MCF 10A (cell line): ENCODE data around the gene UBXN4. TPM values are rescaled to one million over a fixed set of nuclear protein-coding genes. Genes with fewer than 3 reads are reported as not detected.
A peak's percentile ranks its signal among the peaks of the same experiment; 100 is the strongest.
"Not testable (repeated sequence)": the region's sequence is repeated elsewhere in the genome, so short reads cannot be mapped to it uniquely, and the experiment has no call there.

ENCODE experiments used
- BruUV-seq: library from RNA; stranded (reverse); fragments of 400-500 nt; replicated peaks from 2 replicates; lab custom pipeline; 2021; lab: Mats Ljungman, UMichigan
- CTCF ChIA-PET: fragments of 300-600 bp; sonication (Branson Sonifier 250); formaldehyde crosslinking; extraction: SDS; loops from one replicate; lab custom pipeline; 2021; ENCODE audit warnings: antibody characterized with exemption, inconsistent platforms; lab: Yijun Ruan, JAX
- POLR2A ChIA-PET: fragments of 300-600, 350-650 bp; sonication (Branson Sonifier 250); formaldehyde crosslinking; extraction: SDS; loops from one replicate; lab custom pipeline; 2020; ENCODE audit warnings: antibody characterized with exemption, inconsistent platforms; lab: Yijun Ruan, JAX
- DNase-seq: peaks from one replicate; pipeline ENCODE4 v3.0.0-alpha.2; 2018; ENCODE audit not compliant: unreplicated experiment
- H3K27ac Mint-ChIP-seq: one replicate; pipeline ENCODE4 v1.8.0; 2022; ENCODE audit warnings: mild to moderate bottlenecking, low read depth, mixed read lengths; ENCODE audit not compliant: unreplicated experiment
- H3K27me3 Mint-ChIP-seq: one replicate; pipeline ENCODE4 v1.8.0; 2022; ENCODE audit warnings: mixed read lengths; ENCODE audit not compliant: insufficient read depth, unreplicated experiment
- H3K36me3 Mint-ChIP-seq: one replicate; pipeline ENCODE4 v1.8.0; 2022; ENCODE audit warnings: mild to moderate bottlenecking, moderate library complexity, mixed read lengths; ENCODE audit not compliant: insufficient read depth, unreplicated experiment
- H3K4me1 Mint-ChIP-seq: one replicate; pipeline ENCODE4 v1.8.0; 2022; ENCODE audit warnings: mixed read lengths; ENCODE audit not compliant: insufficient read depth, unreplicated experiment
- H3K4me3 Mint-ChIP-seq: one replicate; pipeline ENCODE4 v1.8.0; 2022; ENCODE audit warnings: mild to moderate bottlenecking, moderate library complexity, mixed read lengths; ENCODE audit not compliant: unreplicated experiment
- H3K9me3 Mint-ChIP-seq: one replicate; pipeline ENCODE4 v1.8.0; 2022; ENCODE audit warnings: mixed read lengths; ENCODE audit not compliant: unreplicated experiment
- CTCF ChIP-seq: fragments of 200-600 bp; IDR thresholded peaks from one replicate; pipeline ENCODE4 v1.8.0; 2022; ENCODE audit warnings: antibody characterized with exemption, mild to moderate bottlenecking; ENCODE audit not compliant: unreplicated experiment
- intact Hi-C: fragments of 100-400 bp; cut with micrococcal nuclease; formaldehyde crosslinking; loops from 2 replicates; pipeline ENCODE4 v1.14.1; 2022
- total RNA-seq: library from RNA; stranded (reverse); gene quantifications from 2 replicates; pipeline ENCODE4 v1.2.3, GENCODE V29; 2022

UBXN4 gene
- total RNA-seq, 1 experiment from 2014 or later = 79.0 TPM

DNA sequence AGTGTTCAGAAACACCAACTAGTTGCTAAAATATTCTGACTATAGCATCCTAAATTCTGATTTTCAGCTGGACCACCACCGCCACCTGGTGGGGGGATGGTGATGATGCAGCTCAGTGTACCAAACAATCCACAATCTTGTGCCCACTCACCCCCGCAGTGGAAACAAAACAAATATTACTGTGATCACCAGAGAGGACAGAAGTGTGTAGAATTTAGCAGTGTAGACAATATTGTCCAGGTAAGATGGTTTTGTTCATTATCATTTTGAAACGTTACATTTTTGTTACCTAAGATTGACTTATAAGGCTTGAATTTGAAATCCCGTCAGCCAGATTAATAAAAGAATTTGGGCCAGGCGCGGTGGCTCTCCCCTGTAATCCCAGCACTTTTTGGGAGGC lies 31.7 kb upstream of the UBXN4 start:
- ChIA-PET POLR2A (interaction anchor here (0.6 to 0.7 kb wide), 2 partner anchors 706 to 721 kb away, joined by 3 read pairs; no protein-coding TSS in a partner anchor), CTCF (interaction anchor here (0.5 to 6.5 kb wide), 37 partner anchors 10 to 1231 kb away, joined by 3 to 106 read pairs (median 4); no protein-coding TSS in a partner anchor)
- intact Hi-C loops = loop anchor here (1.0 to 2.0 kb wide), 3 partner anchors 179 to 706 kb away; partner anchors contain the start of genes R3HDM1 and ZRANB3
- Mint-ChIP-seq H3K4me1 (no peaks in the 10 kb centered on the region), H3K36me3 (peaks cover 19% of the 10 kb centered on the region), H3K27ac (peak overlapping the region; percentile 3), H3K9me3 (no peaks in the 10 kb centered on the region), H3K4me3 (no peak overlapping the region), H3K27me3 (no peaks in the 10 kb centered on the region)
- peak; percentile 62 for DNase-seq
- no TSS peak for BruUV-seq
- peak; percentile 86 for TF ChIP-seq CTCF

DNA sequence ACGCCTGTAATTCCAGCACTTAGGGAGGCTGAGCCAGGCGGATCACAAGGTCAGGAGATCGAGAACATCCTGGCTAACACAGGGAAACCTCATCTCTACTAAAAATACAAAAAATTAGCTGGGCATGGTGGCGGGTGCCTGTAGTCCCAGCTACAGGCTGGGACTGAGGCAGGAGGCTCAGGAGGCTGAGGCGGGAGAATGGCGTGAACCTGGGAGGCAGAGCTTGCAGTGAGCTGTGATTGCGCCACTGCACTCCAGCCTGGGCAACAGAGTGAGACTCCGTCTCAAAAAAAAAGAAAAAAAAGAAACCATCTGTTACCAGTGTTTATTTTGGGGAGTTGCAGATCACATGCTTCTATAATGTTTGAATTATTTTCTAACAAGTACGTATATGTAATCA lies 26.6 kb upstream of the UBXN4 start:
- H3K4me1 Mint-ChIP-seq, DNase-seq, H3K27me3 Mint-ChIP-seq, intact Hi-C loops, H3K9me3 Mint-ChIP-seq, BruUV-seq, H3K4me3 Mint-ChIP-seq, POLR2A ChIA-PET, H3K27ac Mint-ChIP-seq: not testable (repeated sequence)
- CTCF ChIA-PET = interaction anchor here (0.7 kb wide), 2 partner anchors 48 to 83 kb away, joined by 3 read pairs; no protein-coding TSS in a partner anchor
- peaks cover 41% of the 10 kb centered on the region for H3K36me3 Mint-ChIP-seq

DNA sequence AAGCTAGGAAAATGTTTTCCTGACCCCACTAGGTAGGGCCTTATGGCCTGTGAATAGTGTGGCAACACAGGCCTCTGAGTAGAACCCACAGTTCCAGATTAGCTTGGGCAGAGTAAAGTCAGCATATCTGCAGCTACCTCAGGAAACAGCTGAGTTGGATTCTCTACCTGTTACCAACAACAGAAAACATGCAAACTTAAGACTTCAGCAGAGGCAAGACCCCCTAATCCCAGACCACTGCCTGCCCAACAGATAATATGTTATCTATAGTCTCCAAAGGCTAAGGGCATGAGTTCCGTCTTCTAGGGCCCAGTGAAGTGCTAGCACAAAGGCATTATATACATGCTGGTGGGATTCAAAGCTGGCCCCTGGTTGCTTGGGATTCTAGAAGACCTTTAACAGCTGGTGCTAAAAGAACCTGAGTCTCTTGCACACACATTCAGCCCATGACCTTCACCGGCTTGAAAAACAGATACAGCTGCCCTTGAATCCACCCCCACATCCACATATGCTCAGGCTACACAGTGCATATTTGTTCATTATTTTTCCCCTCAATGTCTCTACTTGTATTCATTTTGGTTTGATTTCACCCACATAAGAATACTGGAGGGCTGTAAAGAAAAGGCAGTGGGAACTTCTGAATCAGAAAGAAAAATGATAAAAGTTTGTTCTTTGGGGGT lies 13.5 kb upstream of the UBXN4 start:
- Mint-ChIP-seq H3K4me1 (no peaks in the 10 kb centered on the region), H3K27me3 (no peaks in the 10 kb centered on the region), H3K36me3 (peaks cover 26% of the 10 kb centered on the region), H3K4me3 (no peak overlapping the region), H3K9me3 (no peaks in the 10 kb centered on the region), H3K27ac (no peak overlapping the region)
- TF ChIP-seq CTCF = no peak
- intact Hi-C loops = no loop called here
- ChIA-PET POLR2A (interaction anchor here (1.0 kb wide), 1 partner anchor 13 kb away, joined by 3 read pairs; the partner anchor contains the start of gene UBXN4), CTCF (interaction anchor here (0.9 to 2.9 kb wide), 3 partner anchors 11 to 19 kb away, joined by 3 to 9 read pairs (median 6); partner anchors contain the start of gene UBXN4)
- no TSS peak for BruUV-seq
- DNase-seq = no peak

- POLR2A ChIA-PET = no interaction called here
- H3K9me3 Mint-ChIP-seq = no peaks in the 10 kb centered on the region
- no peaks in the 10 kb centered on the region for H3K27me3 Mint-ChIP-seq
- H3K4me1 Mint-ChIP-seq = no peaks in the 10 kb centered on the region
- intact Hi-C loops = no loop called here
- TF ChIP-seq CTCF = no peak
- BruUV-seq = no TSS peak
- H3K4me3 Mint-ChIP-seq = no peak overlapping the region
- no peaks in the 10 kb centered on the region for H3K36me3 Mint-ChIP-seq
- DNase-seq = no peak
- no peak overlapping the region for H3K27ac Mint-ChIP-seq
- CTCF ChIA-PET = interaction anchor here (0.7 kb wide), 1 partner anchor 11 kb away, joined by 4 read pairs; no protein-coding TSS in a partner anchor
Observed at GRCh38 chr2:135732561-135732960, 9.1 kb upstream of the UBXN4 start.
